HepG2 (cell line): ENCODE results near the gene PSMB9. TPM values are rescaled to one million over a fixed set of nuclear protein-coding genes. Genes with fewer than 3 reads are reported as not detected.

Experiments used
- ADNP ChIP-seq: sonication (generic); formaldehyde crosslinking; IDR thresholded peaks from 2 replicates; pipeline ENCODE4 v1.4.0; 2020; ENCODE audit warnings: missing genetic modification reagents
- CC2D1A ChIP-seq: sonication (generic); formaldehyde crosslinking; IDR thresholded peaks from 2 replicates; pipeline ENCODE4 v1.8.1; 2023; ENCODE audit warnings: mild to moderate bottlenecking, missing genetic modification reagents
- CREM ChIP-seq, 2 experiments: sonication (generic) in 1 of 2; formaldehyde crosslinking in 1 of 2; IDR thresholded peaks; 2 replicates each; pipeline versions ENCODE4 v1.4.0 to v1.6.1; 2016 to 2020; ENCODE audit warnings: antibody characterized with exemption in 1 of 2, mild to moderate bottlenecking in 1 of 2, missing genetic modification reagents in 1 of 2
- HDAC1 ChIP-seq: sonication (generic); formaldehyde crosslinking; IDR thresholded peaks from 2 replicates; pipeline ENCODE4 v1.5.1; 2020; ENCODE audit warnings: mild to moderate bottlenecking, missing genetic modification reagents
- HHEX ChIP-seq: IDR thresholded peaks from 2 replicates; pipeline ENCODE4 v1.6.1; 2016; ENCODE audit warnings: control low read depth
- KAT8 ChIP-seq: IDR thresholded peaks from 2 replicates; pipeline ENCODE4 v1.6.1; 2016; ENCODE audit warnings: missing genetic modification reagents, missing compliant biosample characterization
- KDM5B ChIP-seq: sonication (generic); formaldehyde crosslinking; IDR thresholded peaks from 2 replicates; pipeline ENCODE4 v1.4.0; 2020; ENCODE audit warnings: missing genetic modification reagents, mild to moderate bottlenecking, borderline replicate concordance
- KLF13 ChIP-seq: sonication (generic); formaldehyde crosslinking; IDR thresholded peaks from 2 replicates; pipeline ENCODE4 v1.4.0; 2020; ENCODE audit warnings: mild to moderate bottlenecking, missing genetic modification reagents
- PCBP1 ChIP-seq: fragments of 200-400 bp; formaldehyde crosslinking; IDR thresholded peaks from 2 replicates; pipeline ENCODE4 v1.6.1; 2017; ENCODE audit warnings: mild to moderate bottlenecking, low read depth, low read length, borderline replicate concordance
- REXO4 ChIP-seq: sonication (generic); formaldehyde crosslinking; IDR thresholded peaks from 2 replicates; pipeline ENCODE4 v1.8.0; 2022; ENCODE audit warnings: missing genetic modification reagents, mild to moderate bottlenecking, borderline replicate concordance
- RFXAP ChIP-seq: sonication (generic); formaldehyde crosslinking; IDR thresholded peaks from 2 replicates; pipeline ENCODE4 v1.4.0; 2020; ENCODE audit warnings: missing genetic modification reagents, borderline replicate concordance
- YEATS2 ChIP-seq: sonication (generic); formaldehyde crosslinking; IDR thresholded peaks from 2 replicates; pipeline ENCODE4 v1.4.0; 2020; ENCODE audit warnings: missing genetic modification reagents, borderline replicate concordance
- ZKSCAN8 ChIP-seq: IDR thresholded peaks from 2 replicates; pipeline ENCODE4 v1.6.1; 2016; ENCODE audit warnings: borderline replicate concordance, missing genetic modification reagents, missing compliant biosample characterization
- ZNF207 ChIP-seq: fragments of 450-650 bp; IDR thresholded peaks from 2 replicates; pipeline ENCODE4 v1.6.1; 2016; ENCODE audit warnings: antibody characterized with exemption, borderline replicate concordance
- ZNF253 ChIP-seq: sonication (generic); formaldehyde crosslinking; IDR thresholded peaks from 2 replicates; pipeline ENCODE4 v1.8.0; 2022; ENCODE audit warnings: mild to moderate bottlenecking, missing genetic modification reagents, borderline replicate concordance
- ZNF282 ChIP-seq: fragments of 450-650 bp; IDR thresholded peaks from 2 replicates; pipeline ENCODE4 v1.6.1; 2018; ENCODE audit not compliant: partially characterized antibody
- ZNF383 ChIP-seq: sonication (generic); formaldehyde crosslinking; IDR thresholded peaks from 2 replicates; pipeline ENCODE4 v1.4.0; 2020; ENCODE audit warnings: missing genetic modification reagents, mild to moderate bottlenecking, borderline replicate concordance
- ZNF510 ChIP-seq: sonication (generic); formaldehyde crosslinking; IDR thresholded peaks from 2 replicates; pipeline ENCODE4 v1.4.0; 2020; ENCODE audit warnings: low read depth, mild to moderate bottlenecking, missing genetic modification reagents
- ZNF598 ChIP-seq: sonication (generic); formaldehyde crosslinking; IDR thresholded peaks from 2 replicates; pipeline ENCODE4 v1.5.1; 2020; ENCODE audit warnings: mild to moderate bottlenecking, missing genetic modification reagents, borderline replicate concordance
- ZNF746 ChIP-seq: sonication (generic); formaldehyde crosslinking; IDR thresholded peaks from 2 replicates; pipeline ENCODE4 v1.8.0; 2022; ENCODE audit warnings: mild to moderate bottlenecking, missing genetic modification reagents
- polyA plus RNA-seq, 8 experiments: library from polyadenylated mRNA; depleted of rRNA in 3 of 8; stranded (reverse) in 7 of 8; unstranded in 1 of 8; fragments of >200 nt; fragmentation: Illumina TruSeq in 4 of 8; extraction: Trizol in 4 of 8; gene quantifications; 2 replicates each; pipeline versions ENCODE4 v1.2.1 to v1.2.3, GENCODE V29; 2011 to 2016; ENCODE audit warnings: low read depth in 4 of 8, missing spikeins in 1 of 8, mixed read lengths in 1 of 8; ENCODE audit not compliant: insufficient read depth in 1 of 8
- total RNA-seq, 5 experiments: library from RNA; depleted of rRNA; stranded (reverse); fragments of >200 nt; fragmentation: Illumina TruSeq; extraction: Trizol; gene quantifications; 2 replicates each; pipeline ENCODE4 v1.2.3, GENCODE V29; 2016; ENCODE audit warnings: low read depth in 1 of 5
- TF ChIP-seq, protein P1 (sequence below): IDR thresholded peaks from 2 replicates; pipeline ENCODE4 v1.6.1; 2016; ENCODE audit warnings: mild to moderate bottlenecking
- TF ChIP-seq, protein P2 (sequence below): sonication (generic); formaldehyde crosslinking; IDR thresholded peaks from 2 replicates; pipeline ENCODE4 v1.4.0; 2020; ENCODE audit warnings: missing genetic modification reagents
- TF ChIP-seq, protein P3 (sequence below): sonication (generic); formaldehyde crosslinking; IDR thresholded peaks from 2 replicates; pipeline ENCODE4 v1.9.0; 2022; ENCODE audit warnings: low read depth, missing genetic modification reagents

Gene PSMB9
- total and polyA plus RNA-seq, 2 of the 13 experiments (the other 11 are each of a cell fraction or from before 2014, with no cell fraction given) = 15.6 to 16.0 TPM

DNA sequence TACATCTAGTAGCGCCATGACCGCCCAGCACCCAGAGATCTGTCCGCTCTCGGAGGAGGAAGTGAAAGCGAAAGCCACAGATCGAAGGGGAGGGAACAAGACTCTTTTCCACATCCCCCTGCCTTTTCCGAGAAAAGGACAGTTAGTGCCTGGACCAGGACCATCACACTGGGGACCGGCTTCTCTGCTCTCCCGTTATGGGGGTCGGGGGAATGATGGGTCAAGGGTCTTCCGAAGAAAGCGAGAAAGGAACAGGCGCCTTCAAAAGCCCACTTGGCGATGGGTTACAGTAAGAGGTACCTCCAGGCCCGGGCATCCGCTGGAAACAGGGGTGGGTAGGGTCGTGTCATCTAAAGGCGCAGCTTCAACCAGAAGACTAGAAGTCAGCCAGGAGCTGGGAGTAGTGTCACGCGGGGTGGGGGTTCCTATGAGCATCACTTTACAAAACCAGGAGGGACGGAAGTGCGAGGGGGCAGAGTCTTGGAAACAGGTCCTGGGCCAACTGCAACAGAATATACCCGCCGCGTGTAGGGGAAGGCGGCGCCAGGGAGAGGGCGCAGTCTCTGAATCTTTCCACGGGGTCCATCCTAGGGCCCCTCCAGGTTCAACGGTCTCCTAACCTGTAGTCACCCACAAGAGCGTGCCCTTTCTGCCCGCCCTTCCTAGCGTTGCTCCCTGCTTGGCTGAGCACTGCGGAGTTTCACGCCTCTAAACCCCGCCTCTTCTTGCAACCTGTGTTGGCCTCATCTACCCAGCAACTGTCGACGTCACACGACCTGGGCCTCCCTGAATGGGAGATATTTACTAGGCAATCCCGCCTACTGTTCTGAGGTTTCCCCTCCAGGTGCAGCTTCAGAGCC, 9.8 kb upstream of the PSMB9 start, which contains the start of gene PSMB8 (continued):
- TF ChIP-seq KDM5B (CRISPR knock-in tag) (peak; percentile 68), REXO4 (CRISPR knock-in tag) (no peak), YEATS2 (CRISPR knock-in tag) (peak; percentile 36; the same call in 1 of the 2 replicates), ZNF510 (CRISPR knock-in tag) (peak; percentile 52; the same call in 1 of the 2 replicates), HDAC1 (CRISPR knock-in tag) (peak; percentile 67), RFXAP (CRISPR knock-in tag) (peak; percentile 100), KLF13 (no peak), KAT8 (CRISPR knock-in tag) (peak; percentile 43; the same call in 1 of the 2 replicates), ZNF746 (CRISPR knock-in tag) (peak; percentile 27; the same call in 1 of the 2 replicates), CREM (IDR thresholded peaks at IDR 0.05) (peak; percentile 96), CREM (CRISPR knock-in tag; IDR thresholded peaks at IDR 0.05) (peak; percentile 67; the same call in 1 of the 2 replicates), ZNF282 (no peak), ZNF253 (no peak), ZKSCAN8 (no peak), ZNF207 (no peak), HHEX (CRISPR knock-in tag) (no peak), ZNF383 (CRISPR knock-in tag) (no peak; the same call in 1 of the 2 replicates), CC2D1A (CRISPR knock-in tag) (no peak), ZNF598 (CRISPR knock-in tag) (peak; percentile 79; the same call in 1 of the 2 replicates), PCBP1 (no peak), ADNP (CRISPR knock-in tag) (no peak)
- TF ChIP-seq, protein P1, sequence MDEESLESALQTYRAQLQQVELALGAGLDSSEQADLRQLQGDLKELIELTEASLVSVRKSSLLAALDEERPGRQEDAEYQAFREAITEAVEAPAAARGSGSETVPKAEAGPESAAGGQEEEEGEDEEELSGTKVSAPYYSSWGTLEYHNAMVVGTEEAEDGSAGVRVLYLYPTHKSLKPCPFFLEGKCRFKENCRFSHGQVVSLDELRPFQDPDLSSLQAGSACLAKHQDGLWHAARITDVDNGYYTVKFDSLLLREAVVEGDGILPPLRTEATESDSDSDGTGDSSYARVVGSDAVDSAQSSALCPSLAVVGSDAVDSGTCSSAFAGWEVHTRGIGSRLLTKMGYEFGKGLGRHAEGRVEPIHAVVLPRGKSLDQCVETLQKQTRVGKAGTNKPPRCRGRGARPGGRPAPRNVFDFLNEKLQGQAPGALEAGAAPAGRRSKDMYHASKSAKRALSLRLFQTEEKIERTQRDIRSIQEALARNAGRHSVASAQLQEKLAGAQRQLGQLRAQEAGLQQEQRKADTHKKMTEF (CRISPR knock-in tag) = peak; percentile 23; the same call in 1 of the 2 replicates
- TF ChIP-seq, protein P2, sequence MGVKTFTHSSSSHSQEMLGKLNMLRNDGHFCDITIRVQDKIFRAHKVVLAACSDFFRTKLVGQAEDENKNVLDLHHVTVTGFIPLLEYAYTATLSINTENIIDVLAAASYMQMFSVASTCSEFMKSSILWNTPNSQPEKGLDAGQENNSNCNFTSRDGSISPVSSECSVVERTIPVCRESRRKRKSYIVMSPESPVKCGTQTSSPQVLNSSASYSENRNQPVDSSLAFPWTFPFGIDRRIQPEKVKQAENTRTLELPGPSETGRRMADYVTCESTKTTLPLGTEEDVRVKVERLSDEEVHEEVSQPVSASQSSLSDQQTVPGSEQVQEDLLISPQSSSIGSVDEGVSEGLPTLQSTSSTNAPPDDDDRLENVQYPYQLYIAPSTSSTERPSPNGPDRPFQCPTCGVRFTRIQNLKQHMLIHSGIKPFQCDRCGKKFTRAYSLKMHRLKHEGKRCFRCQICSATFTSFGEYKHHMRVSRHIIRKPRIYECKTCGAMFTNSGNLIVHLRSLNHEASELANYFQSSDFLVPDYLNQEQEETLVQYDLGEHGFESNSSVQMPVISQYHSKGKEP = no peak
- TF ChIP-seq, protein P3, sequence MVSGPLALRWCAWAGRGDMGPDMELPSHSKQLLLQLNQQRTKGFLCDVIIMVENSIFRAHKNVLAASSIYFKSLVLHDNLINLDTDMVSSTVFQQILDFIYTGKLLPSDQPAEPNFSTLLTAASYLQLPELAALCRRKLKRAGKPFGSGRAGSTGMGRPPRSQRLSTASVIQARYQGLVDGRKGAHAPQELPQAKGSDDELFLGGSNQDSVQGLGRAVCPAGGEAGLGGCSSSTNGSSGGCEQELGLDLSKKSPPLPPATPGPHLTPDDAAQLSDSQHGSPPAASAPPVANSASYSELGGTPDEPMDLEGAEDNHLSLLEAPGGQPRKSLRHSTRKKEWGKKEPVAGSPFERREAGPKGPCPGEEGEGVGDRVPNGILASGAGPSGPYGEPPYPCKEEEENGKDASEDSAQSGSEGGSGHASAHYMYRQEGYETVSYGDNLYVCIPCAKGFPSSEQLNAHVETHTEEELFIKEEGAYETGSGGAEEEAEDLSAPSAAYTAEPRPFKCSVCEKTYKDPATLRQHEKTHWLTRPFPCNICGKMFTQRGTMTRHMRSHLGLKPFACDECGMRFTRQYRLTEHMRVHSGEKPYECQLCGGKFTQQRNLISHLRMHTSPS (CRISPR knock-in tag) = no peak
